HG02973 (cell line): ENCODE measurements around the gene RPN2.
"Not testable (repeated sequence)": the region's sequence is repeated elsewhere in the genome, so short reads cannot be mapped to it uniquely, and the experiment has no call there.

Experiments used
- ATAC-seq: cut with Tn5 transposase; IDR thresholded peaks from one replicate; pipeline ENCODE4 v1.9.1; 2021; ENCODE audit warnings: moderate library complexity; ENCODE audit not compliant: unreplicated experiment

RPN2 gene

DNA sequence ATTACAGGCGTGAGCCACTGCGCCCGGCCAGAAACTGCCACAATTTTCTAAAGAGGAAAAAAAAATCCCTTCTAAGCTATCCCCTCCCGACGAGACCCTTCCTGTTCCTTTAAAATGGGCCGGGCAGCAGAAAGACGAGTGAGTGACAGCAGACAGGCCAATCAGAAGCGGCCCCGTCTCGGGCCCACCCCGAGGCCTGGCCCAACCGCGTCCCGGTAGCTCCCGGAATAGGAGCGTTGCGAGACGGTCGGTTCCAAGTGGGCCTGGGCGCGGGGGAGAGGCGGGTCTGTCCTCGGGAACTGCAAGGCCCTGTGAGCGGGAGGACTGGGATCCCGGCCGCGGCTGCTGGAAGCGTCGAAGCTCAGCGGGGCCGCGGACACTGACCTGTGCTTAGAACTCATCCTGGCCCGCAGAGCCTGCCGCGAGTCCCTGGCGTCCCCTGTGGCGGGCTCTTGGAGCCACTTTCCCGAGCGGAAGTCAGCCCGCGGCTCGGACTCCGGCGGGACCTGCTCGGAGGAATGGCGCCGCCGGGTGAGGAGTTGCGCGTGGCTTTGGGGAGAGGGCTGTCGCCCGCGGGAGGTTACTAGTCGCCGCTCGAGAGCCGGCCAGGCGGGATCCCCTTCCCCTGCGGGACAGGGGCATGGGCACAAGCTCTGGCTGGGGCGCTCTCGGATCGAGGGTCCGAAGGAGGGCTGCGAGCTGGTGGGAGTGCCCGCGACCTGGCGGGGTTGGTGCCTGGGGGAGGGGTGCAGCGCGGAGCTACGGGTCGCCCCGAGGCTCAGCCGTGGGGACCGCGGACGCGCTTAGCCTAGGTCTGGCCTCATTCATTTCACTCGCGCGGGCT is at the start of gene RPN2, which contains the start of gene MROH8:
Gene RPN2 (plus strand): TSS at position 492 of the 844 bp plus-strand sequence. CDS start 27 bp downstream, at position 519.
Gene MROH8 (minus strand): TSS at position 710 of the 844 bp plus-strand sequence.
- ATAC-seq, result peak; percentile 85

DNA sequence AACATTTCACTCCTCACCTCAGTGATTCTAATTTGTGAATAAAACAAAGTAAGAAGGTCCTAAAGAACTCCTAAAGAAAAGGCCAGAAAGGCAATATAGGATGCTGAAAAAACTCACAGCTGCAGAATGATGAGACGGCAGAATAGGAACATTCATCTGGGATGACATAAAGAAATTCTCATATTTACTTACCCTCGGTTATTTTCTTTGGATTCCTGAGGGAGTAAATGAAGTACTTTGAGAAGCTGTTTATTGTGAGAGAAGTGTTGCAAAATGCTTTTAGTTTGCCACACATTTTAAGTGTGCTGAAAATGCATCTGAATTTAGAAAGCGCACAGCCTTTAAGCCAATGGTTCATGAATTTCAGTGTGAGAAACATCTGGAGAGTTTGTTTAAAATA is 47.6 kb upstream of the RPN2 start:
- ATAC-seq, result no peak

DNA sequence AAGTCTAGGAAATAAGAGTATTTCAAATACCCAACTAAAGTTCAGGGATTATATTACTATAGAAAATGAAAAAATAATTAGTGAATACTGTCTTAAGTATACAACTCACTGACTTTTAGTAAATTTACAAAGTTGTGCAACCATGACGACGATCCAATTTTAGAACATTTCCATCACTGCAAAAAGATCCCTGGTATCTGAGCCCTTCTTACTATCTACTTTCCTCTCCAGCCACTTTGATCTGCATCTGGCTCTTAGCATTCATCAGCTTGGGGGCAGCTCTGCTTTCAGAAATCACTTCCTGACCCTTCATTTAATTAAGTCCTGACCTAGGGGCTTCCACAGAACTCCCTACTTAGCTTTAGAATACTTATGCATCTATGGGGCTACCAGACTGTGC is 45.2 kb upstream of the RPN2 start:
- no peak for ATAC-seq

DNA sequence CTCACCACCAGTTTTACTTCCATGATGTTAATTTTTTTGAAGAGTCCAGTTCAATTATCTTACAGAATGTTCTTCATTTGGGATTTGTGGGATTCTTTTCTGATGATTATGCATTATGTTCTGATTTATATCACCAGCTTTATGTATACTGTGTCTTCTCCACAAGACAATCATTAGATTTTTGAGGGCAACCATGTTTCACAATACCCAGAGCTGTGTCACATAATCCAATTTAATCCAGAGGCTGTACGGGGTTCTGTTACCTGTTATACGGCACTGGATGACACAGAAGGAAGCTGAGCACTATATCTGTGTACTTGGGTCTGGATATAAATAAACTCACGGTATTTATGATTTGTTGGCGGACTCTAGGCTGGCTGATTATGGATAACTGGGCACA is 41.6 kb upstream of the RPN2 start:
- no peak for ATAC-seq

DNA sequence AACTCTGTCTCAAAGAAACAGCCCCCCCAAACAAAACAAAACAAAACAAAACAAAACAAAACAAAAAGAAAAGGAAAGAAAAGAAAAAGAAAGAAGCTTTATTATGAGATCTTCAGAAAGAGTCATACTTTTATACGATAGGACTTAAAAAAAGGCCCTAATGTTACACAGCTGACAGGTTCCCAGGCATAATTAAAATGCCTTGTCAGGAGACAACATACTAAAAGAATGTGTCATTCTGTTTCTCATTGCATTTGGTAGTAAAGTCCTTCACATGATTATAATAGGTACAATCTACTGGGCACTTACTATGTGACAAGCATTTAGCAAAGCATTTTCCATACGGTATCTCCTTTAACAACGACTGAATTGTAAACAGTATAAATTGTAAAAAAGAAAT is 36.4 kb upstream of the RPN2 start:
- no peak for ATAC-seq

DNA sequence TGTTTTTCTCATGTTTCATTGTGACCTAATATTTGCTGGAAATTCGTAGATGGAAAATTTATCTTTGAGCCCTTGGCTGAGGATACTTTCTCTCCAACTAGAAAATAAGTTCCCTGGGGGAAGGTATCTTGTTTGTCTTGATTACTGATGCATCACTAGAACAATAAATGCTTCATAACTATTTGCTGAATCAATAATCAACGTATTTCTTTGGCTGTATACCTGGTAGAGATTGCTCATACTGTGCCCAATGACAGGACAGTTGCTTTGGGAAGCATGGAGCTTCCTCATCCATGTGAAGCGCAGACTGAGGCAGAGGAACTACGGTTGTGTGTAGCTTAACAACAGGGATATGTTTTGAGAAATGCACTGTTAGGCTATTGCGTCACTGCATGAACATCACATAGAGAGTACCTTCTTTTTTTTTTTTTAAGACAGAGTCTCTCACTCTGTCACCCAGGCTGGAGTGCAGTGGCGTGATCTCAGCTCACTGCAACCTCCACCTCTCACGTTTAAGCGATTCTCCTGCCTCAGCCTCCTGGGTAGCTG is 34.2 kb upstream of the RPN2 start:
- no peak for ATAC-seq

DNA sequence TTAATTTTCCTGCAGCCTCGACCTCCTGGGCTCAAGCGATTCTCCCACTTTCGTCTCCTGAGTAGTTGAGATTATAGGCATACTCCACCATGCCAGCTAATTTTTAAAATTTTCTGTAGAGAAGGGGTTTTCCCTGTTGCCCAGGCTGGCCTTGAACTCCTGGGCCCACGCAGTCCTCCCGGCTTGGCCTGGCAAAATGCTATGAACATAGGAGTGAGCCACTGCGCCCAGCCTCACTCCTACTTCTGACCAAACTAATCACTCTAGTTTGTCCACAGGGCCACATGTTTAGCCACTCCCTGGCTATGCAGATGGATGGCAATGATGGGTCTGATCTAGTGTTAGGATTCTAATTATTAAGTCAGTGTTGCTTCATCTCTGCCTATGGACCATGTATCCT is 31.9 kb upstream of the RPN2 start:
- no peak for ATAC-seq

DNA sequence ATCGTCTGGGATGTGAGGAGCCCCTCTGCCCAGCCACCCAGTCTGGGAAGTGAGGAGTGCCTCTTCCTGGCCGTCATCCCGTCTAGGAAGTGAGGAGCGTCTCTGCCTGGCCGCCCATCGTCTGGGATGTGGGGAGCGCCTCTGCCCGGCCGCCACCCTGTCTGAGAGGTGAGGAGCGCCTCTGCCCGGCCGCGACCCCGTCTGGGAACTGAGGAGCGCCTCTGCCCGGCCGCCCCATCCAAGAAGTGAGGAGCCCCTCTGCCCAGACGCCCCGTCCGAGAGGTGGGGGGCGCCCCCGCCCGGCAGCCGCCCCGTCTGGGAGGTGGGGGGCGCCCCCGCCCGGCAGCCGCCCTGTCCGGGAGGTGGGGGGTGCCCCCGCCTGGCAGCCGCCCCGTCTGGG is 28.3 kb upstream of the RPN2 start:
- not testable (repeated sequence) for ATAC-seq

DNA sequence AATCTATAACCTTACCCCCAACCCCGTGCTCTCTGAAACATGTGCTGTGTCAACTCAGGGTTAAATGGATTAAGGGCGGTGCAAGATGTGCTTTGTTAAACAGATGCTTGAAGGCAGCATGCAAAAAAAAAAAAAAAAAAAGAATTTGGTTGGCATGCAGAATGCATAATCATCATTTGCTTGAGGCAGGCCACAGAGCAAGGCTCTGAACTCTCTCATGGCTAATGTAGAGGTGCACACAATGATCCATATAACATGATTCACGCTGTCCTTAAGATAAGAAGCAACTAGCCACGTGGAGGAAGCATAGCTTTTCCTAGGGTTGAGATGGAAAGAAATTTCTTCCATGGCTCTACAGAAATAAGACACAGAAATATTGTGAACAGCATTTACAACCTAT is 27.6 kb upstream of the RPN2 start:
- ATAC-seq, result no peak

DNA sequence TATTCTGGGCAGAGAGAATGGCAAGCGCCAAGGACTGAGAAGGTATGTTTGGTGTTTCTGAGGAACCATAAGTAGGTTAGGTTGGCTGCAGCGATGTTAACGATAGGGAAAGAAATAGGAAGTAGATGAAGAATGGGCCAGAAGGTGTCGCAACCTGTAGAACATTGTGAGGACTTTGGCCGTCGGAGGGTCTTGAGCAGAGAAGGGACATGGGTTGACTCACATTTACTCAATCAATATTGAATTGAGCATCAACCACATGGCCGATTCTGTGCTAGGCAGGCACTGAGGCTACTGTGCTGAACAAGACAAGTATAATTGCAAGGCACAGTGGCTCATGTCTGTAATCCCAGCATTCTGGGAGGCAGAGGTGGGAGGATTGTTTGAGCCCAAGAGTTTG is 26.8 kb upstream of the RPN2 start:
- ATAC-seq, result no peak

DNA sequence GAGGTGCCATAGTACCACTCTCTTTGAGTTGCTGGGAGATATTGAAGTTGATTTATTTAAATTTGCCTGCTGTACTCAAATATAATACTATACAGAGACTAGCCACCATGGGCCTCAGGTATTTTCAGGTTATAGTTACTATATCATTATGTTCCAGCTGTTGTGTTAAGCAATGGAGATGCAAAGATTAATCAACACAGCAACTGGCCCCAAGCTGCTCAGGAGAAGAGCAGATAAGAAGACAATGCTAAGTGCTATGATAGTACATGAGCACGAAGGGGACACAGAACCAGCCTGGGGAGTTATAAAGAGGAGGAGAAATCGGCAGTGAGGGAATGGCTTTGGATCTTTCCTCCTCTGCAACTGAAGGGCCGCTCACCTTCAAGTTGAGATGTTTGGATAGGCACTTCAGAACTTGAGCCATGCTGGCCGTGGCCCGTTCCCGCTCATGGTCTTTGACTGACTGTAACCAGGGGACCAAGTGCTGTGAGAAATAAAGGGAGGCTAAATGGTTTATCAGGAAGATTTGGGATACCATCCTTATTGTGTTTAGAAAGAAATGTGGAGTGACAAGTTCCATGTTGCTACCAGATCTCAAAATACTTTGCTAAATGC is 24.3 kb upstream of the RPN2 start:
- ATAC-seq, result no peak

DNA sequence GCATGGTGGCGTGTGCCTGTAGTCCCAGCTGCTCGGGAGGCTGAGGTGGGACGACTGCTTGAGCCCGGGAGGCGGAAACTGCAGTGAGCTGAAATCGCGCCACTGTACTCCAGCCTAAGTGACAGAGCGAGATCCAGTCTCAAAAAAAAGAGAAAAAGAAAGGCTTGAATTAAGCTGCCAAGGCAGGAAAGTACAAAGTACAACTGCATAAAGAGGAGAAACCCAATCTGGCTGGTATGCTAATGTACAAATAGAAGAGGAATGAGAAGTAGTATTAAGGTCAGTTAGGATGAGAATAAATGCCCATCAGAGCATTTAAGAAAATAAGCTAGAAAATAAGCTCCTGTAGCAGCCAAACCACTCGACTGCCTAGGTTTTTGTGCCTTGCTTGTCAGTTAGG is 23.1 kb upstream of the RPN2 start:
- ATAC-seq, result no peak

DNA sequence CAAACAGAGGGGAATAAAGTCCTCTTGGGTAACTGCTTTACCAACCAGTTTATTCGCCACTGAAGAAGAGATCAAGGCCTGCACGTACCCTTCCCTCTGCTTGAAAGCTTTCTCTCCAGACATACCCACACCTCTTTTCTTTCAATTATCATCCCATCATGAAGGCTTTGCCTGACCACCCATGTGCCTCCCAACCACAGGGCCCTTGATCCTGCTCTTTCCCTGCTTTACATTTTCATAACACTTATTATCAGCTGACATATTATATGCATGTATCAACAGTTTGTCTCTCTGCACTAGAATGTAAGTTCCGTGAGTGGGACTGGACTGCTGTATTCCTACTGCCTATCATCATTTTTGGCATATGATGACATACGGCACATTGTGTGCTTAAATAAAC is 20.9 kb upstream of the RPN2 start:
- ATAC-seq, result no peak

DNA sequence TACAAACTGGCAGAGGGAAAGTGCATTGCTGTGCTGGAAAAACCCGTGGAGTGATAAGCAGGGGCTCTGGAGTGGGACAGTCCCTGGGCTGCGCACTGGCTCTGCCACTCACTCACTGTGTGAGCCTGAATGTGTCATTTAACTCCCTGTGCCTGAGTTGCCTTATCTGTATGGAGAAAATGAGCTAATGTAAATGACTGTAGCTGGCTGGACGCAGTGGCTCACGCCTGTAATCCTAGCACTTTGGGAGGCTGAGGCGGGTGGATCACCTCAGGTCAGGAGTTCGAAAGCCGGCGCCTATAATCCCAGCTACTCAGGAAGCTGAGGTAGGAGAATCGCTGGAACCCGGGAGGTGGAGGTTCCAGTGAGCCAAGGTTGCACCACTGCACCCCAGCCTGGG is 18.4 kb upstream of the RPN2 start:
- ATAC-seq, result no peak

DNA sequence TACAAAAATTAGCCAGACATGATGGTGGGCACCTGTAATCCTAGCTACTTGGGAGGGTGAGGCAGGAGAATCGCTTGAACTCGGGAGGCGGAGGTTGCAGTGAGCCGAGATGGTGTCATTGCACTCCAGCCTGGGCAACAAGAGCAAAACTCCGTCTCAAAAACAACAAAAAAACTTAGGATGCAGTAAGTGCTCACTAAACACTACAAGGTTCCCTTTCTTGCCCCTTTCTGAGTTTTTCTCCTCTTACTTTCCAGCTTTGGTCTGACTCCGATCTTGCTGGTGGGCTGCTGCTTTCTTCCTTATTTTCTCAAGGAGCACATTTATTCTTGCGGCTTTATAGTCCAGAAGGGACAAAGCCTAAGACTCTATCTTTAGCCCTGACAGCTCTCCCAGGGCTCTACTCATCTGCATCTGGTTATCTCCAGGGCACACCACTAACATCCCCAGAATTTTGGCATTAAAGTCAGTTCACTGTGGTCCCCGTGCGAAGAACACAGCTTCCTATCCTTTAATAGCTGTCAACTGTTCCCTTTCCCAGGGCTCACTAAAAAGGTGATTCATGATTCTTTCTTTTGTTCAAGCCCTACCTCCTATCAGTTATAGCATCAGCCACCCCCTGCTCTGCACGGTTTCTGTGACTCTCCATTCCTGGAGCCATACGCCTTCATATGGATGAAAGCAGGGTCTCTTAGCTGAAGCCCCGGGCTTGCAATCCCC is 17.1 kb upstream of the RPN2 start:
- ATAC-seq, result no peak

DNA sequence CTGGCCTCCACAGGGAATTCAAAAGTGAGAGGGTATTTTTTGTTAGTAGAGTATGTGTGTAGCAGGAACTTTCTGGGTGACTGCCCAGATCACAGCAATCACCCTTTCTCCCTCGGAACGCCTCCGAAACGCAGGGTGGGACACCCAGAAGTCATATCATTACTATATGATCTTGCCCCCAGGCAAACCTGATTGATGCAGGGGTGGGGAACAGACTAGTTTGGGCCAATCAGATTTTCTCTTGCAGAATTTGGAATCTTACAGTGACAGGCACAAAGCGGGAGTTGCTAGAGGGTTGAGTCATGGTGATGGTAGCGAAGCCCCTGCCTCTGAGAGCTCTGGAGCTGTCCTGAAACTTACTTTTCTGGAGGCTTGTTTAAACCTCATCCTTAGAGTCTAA is 16.5 kb upstream of the RPN2 start:
- ATAC-seq, result no peak

DNA sequence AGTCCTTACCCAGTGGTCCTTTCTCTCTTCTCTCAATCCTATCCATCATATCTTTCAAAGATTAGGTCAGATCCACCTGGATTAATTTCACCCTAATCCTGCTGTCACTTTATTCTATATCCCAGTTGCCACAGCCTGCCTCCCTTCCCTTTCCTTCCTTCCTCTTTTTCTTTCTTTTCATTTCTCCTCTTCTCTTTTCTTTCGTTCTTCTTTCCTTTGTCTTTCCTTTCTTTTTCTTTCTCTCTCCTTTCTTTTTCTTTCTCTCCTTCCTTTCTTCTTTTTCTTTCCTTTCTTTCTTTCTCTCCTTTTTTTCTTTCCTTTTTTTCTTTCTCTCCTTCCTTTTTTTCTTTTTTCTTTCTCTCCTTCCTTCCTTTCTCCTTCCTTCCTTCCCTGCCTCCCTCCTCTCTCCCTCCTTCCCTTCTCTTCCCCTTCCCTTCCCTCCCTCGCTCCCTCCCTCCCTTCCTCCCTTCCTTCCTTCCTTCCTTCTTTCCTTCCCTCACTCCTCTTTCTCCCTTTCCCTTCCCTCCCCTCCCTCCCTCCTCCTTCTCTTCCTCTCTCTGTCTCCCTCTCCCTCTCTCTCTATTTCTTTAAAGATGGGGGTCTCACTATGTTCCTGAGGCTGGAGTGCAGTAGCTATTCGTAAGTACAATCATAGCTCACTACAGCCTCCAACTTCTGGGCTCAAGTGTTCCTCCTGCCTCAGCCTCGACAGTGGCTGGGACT is 15.1 kb upstream of the RPN2 start:
- no peak for ATAC-seq

DNA sequence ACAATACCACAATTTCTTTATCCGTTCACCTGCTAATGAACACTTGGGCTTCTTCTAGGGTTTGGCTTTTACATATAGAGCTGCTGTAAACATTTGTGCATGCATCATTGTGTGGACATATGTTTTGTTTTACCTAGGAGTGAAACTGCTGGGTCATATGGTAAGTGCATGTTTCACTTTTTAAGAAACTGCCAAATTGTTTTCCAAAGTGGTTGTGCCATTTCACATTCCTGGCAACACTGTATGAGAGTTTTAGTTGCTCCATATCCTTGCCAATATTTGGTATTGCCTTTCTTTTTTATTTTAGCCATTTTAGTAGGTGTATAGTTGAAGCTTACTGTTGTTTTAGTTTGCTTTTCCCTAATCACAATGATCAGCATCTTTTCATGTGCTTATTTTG is 14.1 kb upstream of the RPN2 start:
- no peak for ATAC-seq

DNA sequence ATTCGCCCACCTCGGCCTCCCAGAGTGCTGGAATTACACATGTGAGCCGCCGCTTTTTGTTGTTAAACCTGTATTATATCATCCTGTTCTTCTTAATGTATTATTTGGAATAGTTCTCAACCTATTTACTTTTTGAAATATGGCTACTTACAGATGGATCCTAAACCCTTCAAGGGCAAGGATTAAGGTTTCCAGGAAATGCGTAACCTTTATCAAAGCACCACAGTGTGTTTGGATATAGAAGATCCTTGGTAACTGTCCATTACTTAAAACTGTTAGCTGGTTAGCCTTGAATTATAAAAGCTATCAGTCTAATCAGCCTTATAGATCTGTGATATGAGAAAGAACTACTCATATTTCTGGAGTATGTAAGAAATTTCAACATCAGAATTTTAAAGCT is 12.3 kb upstream of the RPN2 start:
- no peak for ATAC-seq

DNA sequence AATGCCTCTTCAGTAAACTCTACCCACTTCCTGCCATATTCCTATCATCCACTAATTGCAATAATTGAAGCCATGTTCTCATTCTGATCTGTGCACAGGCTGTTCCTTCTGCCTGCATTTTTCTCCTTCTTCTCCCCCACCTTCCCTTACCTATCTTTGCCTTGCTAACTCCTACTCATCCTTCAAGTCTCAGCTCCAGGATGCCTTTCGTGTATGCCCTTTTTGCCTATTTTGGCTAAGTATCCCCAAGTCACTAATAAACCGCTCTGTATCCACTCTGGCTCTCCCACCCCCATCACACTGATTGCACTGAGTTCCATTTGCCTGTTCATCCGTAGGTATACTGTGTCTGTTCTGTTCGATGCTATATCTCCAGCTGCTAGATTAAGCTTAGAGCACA is 6.3 kb upstream of the RPN2 start:
- no peak for ATAC-seq
